GM12878 (cell line): ENCODE data around the gene ZNF668. TPM values are rescaled to one million over a fixed set of nuclear protein-coding genes. Genes with fewer than 3 reads are reported as not detected.

Source experiments
- ATAC-seq: fragments of 200-7000 bp; cut with Tn5 transposase; 3 replicates; pipeline ENCODE4 v1.9.1; 2020; ENCODE audit warnings: mild to moderate bottlenecking, moderate library complexity
- BruUV-seq: library from RNA; stranded (reverse); fragments of 400-500 nt; replicated peaks from 2 replicates; lab custom pipeline; 2021; lab: Mats Ljungman, UMichigan
- CTCF ChIA-PET: fragments of 300-600 bp; sonication (Branson Sonifier 250); formaldehyde crosslinking; extraction: SDS; loops from one replicate; lab custom pipeline; 2021; ENCODE audit warnings: inconsistent platforms; lab: Yijun Ruan, JAX
- POLR2A ChIA-PET: fragments of 350-600 bp; formaldehyde crosslinking; extraction: SDS; loops from one replicate; lab custom pipeline; 2021; ENCODE audit warnings: inconsistent platforms; lab: Charles Lee
- RAD21 ChIA-PET: fragments of 300-600 bp; sonication (Branson Sonifier 250); formaldehyde crosslinking; loops from one replicate; lab custom pipeline; 2023; ENCODE audit warnings: antibody characterized with exemption; ENCODE audit not compliant: unreplicated experiment; lab: Charles Lee
- SMC1A ChIA-PET: fragments of 300-600 bp; sonication (Branson Sonifier 250); formaldehyde crosslinking; loops from one replicate; lab custom pipeline; 2023; ENCODE audit not compliant: unreplicated experiment, uncharacterized antibody; lab: Charles Lee
- DNase-seq: peaks from one replicate; pipeline ENCODE4 v3.0.0-alpha.2; 2011; ENCODE audit warnings: low read depth, low spot score
- FAIRE-seq: peaks from 3 replicates; lab custom pipeline; 2011; peaks lifted over from hg19 to GRCh38; lab: Jason Lieb, UNC
- H2AFZ ChIP-seq: 2 replicates; pipeline ENCODE4 v1.6.0; 2011; ENCODE audit warnings: low read depth, low read length, control low read depth; ENCODE audit not compliant: control insufficient read depth
- H3K27ac ChIP-seq: 2 replicates; pipeline ENCODE4 v1.5.1; 2011; ENCODE audit warnings: control low read depth; ENCODE audit not compliant: control insufficient read depth, insufficient read depth
- H3K27me3 ChIP-seq, 2 experiments: replicated peaks in 1 of 2; 2 replicates each; pipeline versions ENCODE4 v1.6.0 to v1.6.1; 2011; ENCODE audit warnings: low read length in 1 of 2; ENCODE audit not compliant: control insufficient read depth in 2 of 2, insufficient read depth in 2 of 2
- H3K36me3 ChIP-seq, 2 experiments: 2 replicates each; pipeline ENCODE4 v1.5.1; 2011; ENCODE audit warnings: low read length in 1 of 2; ENCODE audit not compliant: control insufficient read depth in 2 of 2, insufficient read depth in 2 of 2
- H3K4me1 ChIP-seq: 2 replicates; pipeline ENCODE4 v1.6.1; 2011; ENCODE audit warnings: mild to moderate bottlenecking, low read length, moderate library complexity, mixed read lengths; ENCODE audit not compliant: control insufficient read depth, insufficient read depth
- H3K4me2 ChIP-seq: 2 replicates; pipeline ENCODE4 v1.6.0; 2011; ENCODE audit warnings: control low read depth; ENCODE audit not compliant: control insufficient read depth, insufficient read depth
- H3K4me3 ChIP-seq: fragments of 200-600 bp; sonication (generic); 2 replicates; pipeline ENCODE4 v1.5.1; 2016
- H3K79me2 ChIP-seq: 2 replicates; pipeline ENCODE4 v1.6.0; 2011; ENCODE audit warnings: low read length; ENCODE audit not compliant: control insufficient read depth, insufficient read depth
- H3K9ac ChIP-seq: 2 replicates; pipeline ENCODE4 v1.8.0; 2011; ENCODE audit warnings: low read length, control low read depth, mixed read lengths; ENCODE audit not compliant: control insufficient read depth, insufficient read depth
- H3K9me3 ChIP-seq: replicated peaks from 3 replicates; pipeline ENCODE4 v1.5.1; 2011; ENCODE audit warnings: mild to moderate bottlenecking, low read length; ENCODE audit not compliant: control insufficient read depth, insufficient read depth
- H4K20me1 ChIP-seq: 2 replicates; pipeline ENCODE4 v1.6.0; 2011; ENCODE audit not compliant: control insufficient read depth, insufficient read depth
- IKZF2 ChIP-seq, 2 experiments: fragments of 450-650 bp; IDR thresholded peaks; 2 replicates each; pipeline ENCODE4 v1.6.1; 2017; ENCODE audit warnings: mild to moderate bottlenecking in 2 of 2, moderate library complexity in 2 of 2
- NBN ChIP-seq: fragments of 450-650 bp; IDR thresholded peaks from 2 replicates; pipeline ENCODE4 v1.6.1; 2016
- TCF3 ChIP-seq: IDR thresholded peaks from 2 replicates; pipeline ENCODE4 v1.6.1; 2012; ENCODE audit warnings: low read depth, mild to moderate bottlenecking, low read length, borderline replicate concordance; ENCODE audit not compliant: insufficient read depth
- WGBS: methylation state at CpG from one replicate; pipeline ENCODE4 v1.1.6; 2016; ENCODE audit warnings: low lambda C conversion rate; ENCODE audit not compliant: insufficient replicate concordance, insufficient coverage; ENCODE audit errors: missing lambda C conversion rate; 5-methylcytosine and 5-hydroxymethylcytosine counted together
- in situ Hi-C: fragments of 300-500 bp; cut with MboI; formaldehyde crosslinking; loops from 9 replicates; pipeline ENCODE4 v1.14.3; 2018; ENCODE audit warnings: mixed read lengths
- intact Hi-C: fragments of 100-400 bp; cut with micrococcal nuclease; formaldehyde crosslinking; loops from one replicate; pipeline ENCODE4 v1.14.2; 2022; ENCODE audit not compliant: unreplicated experiment
- polyA plus RNA-seq, 11 experiments: library from polyadenylated mRNA; depleted of rRNA in 4 of 11; unstranded in 6 of 11; stranded (reverse) in 5 of 11; fragments of >200 nt; fragmentation: Nextera tagmentation in 4 of 11; fragmentation: Illumina TruSeq in 1 of 11; extraction: Ambion mirVana in 4 of 11; extraction: Trizol in 1 of 11; gene quantifications; 1 replicate in 1 of 11; 2 replicates in 10 of 11; pipeline versions ENCODE4 v1.2.1 to v1.2.3, GENCODE V29; 2011 to 2016; ENCODE audit warnings: inconsistent platforms in 2 of 11, missing spikeins in 2 of 11, low read depth in 1 of 11
- total RNA-seq, 4 experiments: library from RNA; depleted of rRNA in 3 of 4; stranded (reverse); fragments of >200 nt in 3 of 4; fragmentation: Illumina TruSeq in 1 of 4; extraction: Trizol in 1 of 4; gene quantifications; 2 replicates each; pipeline versions ENCODE4 v1.2.1 to v1.2.3, GENCODE V29; 2013 to 2021
- TF ChIP-seq, protein P1 (sequence below): IDR thresholded peaks from 2 replicates; pipeline ENCODE4 v1.6.1; 2011; ENCODE audit warnings: mild to moderate bottlenecking, low read depth, low read length, moderate library complexity; ENCODE audit not compliant: insufficient replicate concordance
- TF ChIP-seq, protein P2 (sequence below), 3 experiments: IDR thresholded peaks in 2 of 3; conservative IDR thresholded peaks in 1 of 3; 2 replicates each; pipeline ENCODE4 v1.5.1; 2011; ENCODE audit warnings: low read depth in 3 of 3, low read length in 3 of 3, mild to moderate bottlenecking in 3 of 3, control low read depth in 2 of 3, moderate library complexity in 2 of 3, inconsistent platforms in 1 of 3, mixed read lengths in 1 of 3; ENCODE audit not compliant: control insufficient read depth in 2 of 3, insufficient read depth in 1 of 3; ENCODE audit errors: extremely low read depth in 1 of 3

Gene ZNF668
- total and polyA plus RNA-seq, 10 of the 15 experiments (the other 5 are each of a cell fraction or from before 2014, with no cell fraction given) = 0.05 to 20.7 (median 10.0) TPM; not detected in 1

DNA sequence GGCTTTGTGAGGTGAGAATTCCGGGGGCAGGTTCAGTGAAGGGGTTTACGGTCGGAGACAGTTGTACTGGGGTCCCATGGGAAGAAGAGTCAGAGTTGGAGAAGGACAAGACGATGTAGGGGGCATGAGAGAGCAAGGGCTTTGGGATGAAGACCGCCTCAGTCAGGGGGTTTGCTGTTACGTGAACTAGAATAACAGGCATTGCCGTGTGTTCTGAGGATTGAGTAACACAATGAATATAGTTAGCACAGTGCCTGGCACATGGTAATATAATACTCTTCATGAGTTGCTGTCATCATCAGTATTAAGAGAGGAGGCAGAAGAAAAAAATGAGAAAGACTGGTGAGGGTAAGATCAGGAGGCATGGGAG, 759 bp upstream of the ZNF668 start:
- BruUV-seq = no TSS peak
- FAIRE-seq = no peak

More for the DNA sequence above, 759 bp upstream of the ZNF668 start:
- H3K4me2 ChIP-seq = peak overlapping the region; percentile 82
- 0 out of 4 replicates have a peak, but pooled peaks of 1 of the 2 experiments have one; percentile 3 for TF ChIP-seq IKZF2 (IDR thresholded peaks at IDR 0.05)
- TF ChIP-seq, protein P1, sequence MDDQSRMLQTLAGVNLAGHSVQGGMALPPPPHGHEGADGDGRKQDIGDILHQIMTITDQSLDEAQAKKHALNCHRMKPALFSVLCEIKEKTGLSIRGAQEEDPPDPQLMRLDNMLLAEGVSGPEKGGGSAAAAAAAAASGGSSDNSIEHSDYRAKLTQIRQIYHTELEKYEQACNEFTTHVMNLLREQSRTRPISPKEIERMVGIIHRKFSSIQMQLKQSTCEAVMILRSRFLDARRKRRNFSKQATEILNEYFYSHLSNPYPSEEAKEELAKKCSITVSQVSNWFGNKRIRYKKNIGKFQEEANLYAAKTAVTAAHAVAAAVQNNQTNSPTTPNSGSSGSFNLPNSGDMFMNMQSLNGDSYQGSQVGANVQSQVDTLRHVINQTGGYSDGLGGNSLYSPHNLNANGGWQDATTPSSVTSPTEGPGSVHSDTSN = no peak
- 0 out of 2 replicates have a peak, but pooled peaks have one; percentile 14 for TF ChIP-seq NBN
- TF ChIP-seq, protein P2, sequence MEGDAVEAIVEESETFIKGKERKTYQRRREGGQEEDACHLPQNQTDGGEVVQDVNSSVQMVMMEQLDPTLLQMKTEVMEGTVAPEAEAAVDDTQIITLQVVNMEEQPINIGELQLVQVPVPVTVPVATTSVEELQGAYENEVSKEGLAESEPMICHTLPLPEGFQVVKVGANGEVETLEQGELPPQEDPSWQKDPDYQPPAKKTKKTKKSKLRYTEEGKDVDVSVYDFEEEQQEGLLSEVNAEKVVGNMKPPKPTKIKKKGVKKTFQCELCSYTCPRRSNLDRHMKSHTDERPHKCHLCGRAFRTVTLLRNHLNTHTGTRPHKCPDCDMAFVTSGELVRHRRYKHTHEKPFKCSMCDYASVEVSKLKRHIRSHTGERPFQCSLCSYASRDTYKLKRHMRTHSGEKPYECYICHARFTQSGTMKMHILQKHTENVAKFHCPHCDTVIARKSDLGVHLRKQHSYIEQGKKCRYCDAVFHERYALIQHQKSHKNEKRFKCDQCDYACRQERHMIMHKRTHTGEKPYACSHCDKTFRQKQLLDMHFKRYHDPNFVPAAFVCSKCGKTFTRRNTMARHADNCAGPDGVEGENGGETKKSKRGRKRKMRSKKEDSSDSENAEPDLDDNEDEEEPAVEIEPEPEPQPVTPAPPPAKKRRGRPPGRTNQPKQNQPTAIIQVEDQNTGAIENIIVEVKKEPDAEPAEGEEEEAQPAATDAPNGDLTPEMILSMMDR (IDR thresholded peaks at IDR 0.05 in 2 of 3, conservative IDR thresholded peaks at IDR 0.05 in 1 of 3; ENCODE audit: control insufficient read depth in 2 of 3, extremely low read depth in 1 of 3, insufficient read depth in 1 of 3, low read depth in 3 of 3, low read length in 3 of 3) = peak in 1 of 3 experiments; percentile 9; a peak in 1 of 6 replicates
- no peak for TF ChIP-seq TCF3
- no peaks in the 10 kb centered on the region for H3K27me3 ChIP-seq
- H2AFZ ChIP-seq = peak overlapping the region; percentile 74
- ATAC-seq (no peak), DNase-seq (no peak)
- H3K9ac ChIP-seq = peak overlapping the region; percentile 78
- H3K9me3 ChIP-seq = no peaks in the 10 kb centered on the region
- RAD21 ChIA-PET = interaction anchor here (1.2 to 1.9 kb wide), 7 partner anchors 42 to 385 kb away, joined by 4 to 16 read pairs (median 10); partner anchors contain the start of genes ARMC5, KAT8 and STX4
- POLR2A ChIA-PET = interaction anchor here (1.0 to 4.2 kb wide), 9 partner anchors 10 to 81 kb away, joined by 3 to 21 read pairs (median 5); partner anchors contain the start of genes BCKDK, KAT8 and VKORC1
- SMC1A ChIA-PET = interaction anchor here (0.8 to 1.6 kb wide), 7 partner anchors 18 to 280 kb away, joined by 3 to 10 read pairs (median 5); partner anchors contain the start of genes FUS, ITGAX and KAT8
- CTCF ChIA-PET = interaction anchor here (1.2 to 2.4 kb wide), 5 partner anchors 18 to 386 kb away, joined by 3 to 15 read pairs (median 9); partner anchors contain the start of gene HSD3B7
- intact Hi-C loops (loop anchor here (1.0 to 10.0 kb wide), 4 partner anchors 20 to 80 kb away; partner anchors contain the start of genes STX4 and VKORC1), in situ Hi-C loops (no loop called here)
- peak overlapping the region; percentile 86 for H3K4me3 ChIP-seq
- H4K20me1 ChIP-seq = no peaks in the 10 kb centered on the region
- H3K79me2 ChIP-seq = peaks cover 46% of the 10 kb centered on the region
- under 1% methylated on average over 7 of the region's 7 CpGs for whole genome bisulfite sequencing
- H3K27ac ChIP-seq = peak overlapping the region; percentile 89
- H3K4me1 ChIP-seq = peaks cover 3% of the 10 kb centered on the region; the same call in 1 of the 2 replicates
- H3K36me3 ChIP-seq = peaks cover 8 to 14% of the 10 kb centered on the region in 2 experiments; a peak in 3 of 4 replicates
